Measurements from ENCODE around the gene FABP6. TPM values are rescaled to one million over a fixed set of nuclear protein-coding genes. Genes with fewer than 3 reads are reported as not detected.
"Not testable (repeated sequence)": the region's sequence is repeated elsewhere in the genome, so short reads cannot be mapped to it uniquely, and the experiment has no call there.

The FABP6 gene
- total RNA-seq, 1 experiment from 2014 or later, result 5.7 TPM

- H3K36me3 ChIP-seq (ENCODE audit: low read depth), result no peaks in the 10 kb centered on the region
- H3K27ac ChIP-seq, result no peak overlapping the region
- no peaks in the 10 kb centered on the region for H3K9me2 ChIP-seq (ENCODE audit: insufficient read depth)
- TF ChIP-seq EZH2 (IDR thresholded peaks at IDR 0.05; ENCODE audit: low read depth), result no peak
- TF ChIP-seq, protein P1, sequence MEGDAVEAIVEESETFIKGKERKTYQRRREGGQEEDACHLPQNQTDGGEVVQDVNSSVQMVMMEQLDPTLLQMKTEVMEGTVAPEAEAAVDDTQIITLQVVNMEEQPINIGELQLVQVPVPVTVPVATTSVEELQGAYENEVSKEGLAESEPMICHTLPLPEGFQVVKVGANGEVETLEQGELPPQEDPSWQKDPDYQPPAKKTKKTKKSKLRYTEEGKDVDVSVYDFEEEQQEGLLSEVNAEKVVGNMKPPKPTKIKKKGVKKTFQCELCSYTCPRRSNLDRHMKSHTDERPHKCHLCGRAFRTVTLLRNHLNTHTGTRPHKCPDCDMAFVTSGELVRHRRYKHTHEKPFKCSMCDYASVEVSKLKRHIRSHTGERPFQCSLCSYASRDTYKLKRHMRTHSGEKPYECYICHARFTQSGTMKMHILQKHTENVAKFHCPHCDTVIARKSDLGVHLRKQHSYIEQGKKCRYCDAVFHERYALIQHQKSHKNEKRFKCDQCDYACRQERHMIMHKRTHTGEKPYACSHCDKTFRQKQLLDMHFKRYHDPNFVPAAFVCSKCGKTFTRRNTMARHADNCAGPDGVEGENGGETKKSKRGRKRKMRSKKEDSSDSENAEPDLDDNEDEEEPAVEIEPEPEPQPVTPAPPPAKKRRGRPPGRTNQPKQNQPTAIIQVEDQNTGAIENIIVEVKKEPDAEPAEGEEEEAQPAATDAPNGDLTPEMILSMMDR (conservative IDR thresholded peaks at IDR 0.05), result no peak
- CTCF ChIA-PET, result interaction anchor here (0.6 to 2.3 kb wide), 4 partner anchors 39 to 102 kb away, joined by 3 to 6 read pairs (median 4); no protein-coding TSS in a partner anchor
- no peak overlapping the region for H3K4me3 ChIP-seq
- no peaks in the 10 kb centered on the region for H3K27me3 ChIP-seq (ENCODE audit: insufficient read depth, low read depth)
- H3F3A ChIP-seq (ENCODE audit: insufficient read depth, low read depth), result no peaks in the 10 kb centered on the region
- intact Hi-C loops (cut with micrococcal nuclease; ENCODE audit: unreplicated experiment), result no loop called here
- no peaks in the 10 kb centered on the region for H4K20me1 ChIP-seq (ENCODE audit: insufficient read depth)
- no peak overlapping the region for H3K4me2 ChIP-seq
- no peaks in the 10 kb centered on the region for H3K79me2 ChIP-seq (ENCODE audit: low read depth)
- POLR2A ChIA-PET (ENCODE audit: unreplicated experiment), result interaction anchor here (0.6 kb wide), 2 partner anchors 77 to 99 kb away, joined by 5 to 12 read pairs; no protein-coding TSS in a partner anchor
- DNase-seq, result no peak
- no peaks in the 10 kb centered on the region for H3K9me3 ChIP-seq (ENCODE audit: insufficient read depth, low read depth)
- no TSS peak for BruUV-seq (replicated peaks)
- no peak overlapping the region for H2AFZ ChIP-seq
- H3K4me1 ChIP-seq (replicated peaks; ENCODE audit: insufficient read depth), result no peaks in the 10 kb centered on the region
Measured at GRCh38 chr5:160242145-160242544, 12.8 kb downstream of the FABP6 start.

DNA sequence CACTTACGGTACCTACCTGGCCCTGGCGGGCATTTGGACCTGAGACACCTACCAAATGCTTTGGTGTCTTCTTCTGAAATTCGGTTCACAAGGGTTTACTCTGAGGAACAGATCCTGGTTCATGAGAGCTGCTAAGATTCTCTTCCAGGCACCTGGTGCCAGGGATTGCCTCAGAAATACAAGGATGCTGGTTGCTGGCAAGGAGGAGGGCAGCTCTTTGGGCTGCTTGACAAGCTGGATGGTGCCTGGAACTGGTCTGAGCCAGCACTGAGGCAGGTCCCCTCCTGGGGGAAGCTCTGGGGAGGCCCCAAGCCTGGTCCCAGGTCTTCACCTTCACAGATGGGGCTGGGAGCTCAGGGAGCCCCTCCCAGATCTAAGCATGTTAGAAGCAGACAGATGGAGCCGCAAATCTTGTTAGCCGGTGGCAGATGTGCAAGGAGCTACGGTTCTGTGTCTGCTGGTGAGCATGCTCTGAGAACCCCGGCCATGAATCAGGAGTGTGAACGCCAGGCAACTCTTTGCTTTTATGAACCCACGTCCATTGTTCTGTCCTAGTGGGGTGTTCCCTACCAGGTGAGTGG is 16.3 kb downstream of the FABP6 start:
- Histone ChIP-seq H3K4me1 (replicated peaks; ENCODE audit: insufficient read depth) (no peaks in the 10 kb centered on the region), H3F3A (ENCODE audit: insufficient read depth, low read depth) (no peaks in the 10 kb centered on the region), H3K36me3 (ENCODE audit: low read depth) (no peaks in the 10 kb centered on the region), H3K27ac (no peak overlapping the region), H3K4me3 (no peak overlapping the region), H2AFZ (no peak overlapping the region), H3K27me3 (ENCODE audit: insufficient read depth, low read depth) (no peaks in the 10 kb centered on the region), H3K9me2 (ENCODE audit: insufficient read depth) (no peaks in the 10 kb centered on the region), H4K20me1 (ENCODE audit: insufficient read depth) (no peaks in the 10 kb centered on the region), H3K4me2 (no peak overlapping the region), H3K9me3 (ENCODE audit: insufficient read depth, low read depth) (no peaks in the 10 kb centered on the region), H3K79me2 (ENCODE audit: low read depth) (no peaks in the 10 kb centered on the region)
- DNase-seq, result no peak
- TF ChIP-seq, protein P1 (conservative IDR thresholded peaks at IDR 0.05), result no peak
- TF ChIP-seq EZH2 (IDR thresholded peaks at IDR 0.05; ENCODE audit: low read depth), result no peak
- CTCF ChIA-PET, result interaction anchor here (0.7 to 1.5 kb wide), 3 partner anchors 16 to 224 kb away, joined by 4 to 7 read pairs (median 6); no protein-coding TSS in a partner anchor
- BruUV-seq (replicated peaks), result no TSS peak
- intact Hi-C loops (cut with micrococcal nuclease; ENCODE audit: unreplicated experiment), result loop anchor here (1.0 to 2.0 kb wide), 2 partner anchors 67 to 100 kb away; partner anchors contain the start of gene CCNJL
- POLR2A ChIA-PET (ENCODE audit: unreplicated experiment), result interaction anchor here (0.5 to 0.6 kb wide), 2 partner anchors 57 to 82 kb away, joined by 5 read pairs; no protein-coding TSS in a partner anchor

DNA sequence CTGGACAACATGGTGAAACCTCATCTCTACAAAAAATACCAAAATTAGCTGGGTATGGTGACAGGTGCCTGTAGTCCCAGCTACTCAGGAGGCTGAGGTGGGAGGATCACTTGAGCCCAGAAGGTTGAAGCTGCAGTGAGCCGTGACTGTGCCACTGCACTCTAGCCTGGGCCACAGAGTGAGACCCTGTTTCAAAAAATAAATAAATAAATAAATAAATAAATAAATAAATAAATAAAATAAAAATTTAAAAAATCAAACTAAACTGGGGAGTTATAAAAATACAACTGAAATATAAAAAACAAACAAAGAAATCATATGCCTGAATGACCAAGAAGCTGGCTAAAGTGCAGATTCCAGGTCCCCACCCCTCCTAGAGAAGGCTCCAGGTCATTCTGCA is 20.3 kb downstream of the FABP6 start:
- H3K27me3 ChIP-seq (ENCODE audit: insufficient read depth, low read depth); H3K9me3 ChIP-seq (ENCODE audit: insufficient read depth, low read depth); H2AFZ ChIP-seq; H3K4me2 ChIP-seq; H3K79me2 ChIP-seq (ENCODE audit: low read depth); intact Hi-C loops (cut with micrococcal nuclease; ENCODE audit: unreplicated experiment); H3K4me3 ChIP-seq; BruUV-seq (replicated peaks); H3K36me3 ChIP-seq (ENCODE audit: low read depth); CTCF ChIA-PET; H3K27ac ChIP-seq; H3K9me2 ChIP-seq (ENCODE audit: insufficient read depth); H3F3A ChIP-seq (ENCODE audit: insufficient read depth, low read depth); H4K20me1 ChIP-seq (ENCODE audit: insufficient read depth); H3K4me1 ChIP-seq (replicated peaks; ENCODE audit: insufficient read depth); DNase-seq: not testable (repeated sequence)
- POLR2A ChIA-PET (ENCODE audit: unreplicated experiment), result interaction anchor here (0.7 kb wide), 1 partner anchor 51 kb away, joined by 3 read pairs; no protein-coding TSS in a partner anchor

Measured in PC-9 (cell line).